Activated T-helper 1 cell treated with anti-CD3 and anti-CD28 coated beads, Interleukin-12 subunit alpha, Interleukin-12 subunit beta, Interleukin-2, Interleukin-4 antibody, amounts not matched to agents 30 ng/mL and 10 ng/mL and 1 ng/mL, durations not matched to agents 14 hours and 24 hours and 36 hours (primary cell): ENCODE data around the gene PPIA. TPM values are rescaled to one million over a fixed set of nuclear protein-coding genes. Genes with fewer than 3 reads are reported as not detected.
"Not testable (repeated sequence)": the region's sequence is repeated elsewhere in the genome, so short reads cannot be mapped to it uniquely, and the experiment has no call there.

Experiments used
- DNase-seq: peaks from one replicate; pipeline ENCODE4 v3.0.0; 2021; ENCODE audit warnings: low spot score
- H3K27ac Mint-ChIP-seq: one replicate; pipeline ENCODE4 v1.8.0; 2021; ENCODE audit warnings: mild to moderate bottlenecking, mixed read lengths
- H3K27me3 Mint-ChIP-seq: one replicate; pipeline ENCODE4 v1.8.0; 2022; ENCODE audit warnings: mild to moderate bottlenecking, moderate library complexity, mixed read lengths; ENCODE audit not compliant: insufficient read depth
- H3K36me3 Mint-ChIP-seq: one replicate; pipeline ENCODE4 v1.8.0; 2021; ENCODE audit warnings: low read depth, mixed read lengths
- H3K4me1 Mint-ChIP-seq: one replicate; pipeline ENCODE4 v1.8.0; 2021; ENCODE audit warnings: low read depth, mixed read lengths
- H3K4me3 Mint-ChIP-seq: one replicate; pipeline ENCODE4 v1.8.0; 2021; ENCODE audit warnings: mild to moderate bottlenecking, moderate library complexity, mixed read lengths
- H3K9me3 Mint-ChIP-seq: one replicate; pipeline ENCODE4 v1.8.0; 2021; ENCODE audit warnings: mixed read lengths
- intact Hi-C: fragments of 100-400 bp; cut with micrococcal nuclease; formaldehyde crosslinking; loops from one replicate; pipeline ENCODE4 v1.15.1; 2024
- total RNA-seq: library from RNA; stranded (reverse); gene quantifications from 2 replicates; pipeline ENCODE4 v1.2.3, GENCODE V29; 2022

PPIA gene
- total RNA-seq, 1 donor from 2014 or later: 2,153 TPM

DNA sequence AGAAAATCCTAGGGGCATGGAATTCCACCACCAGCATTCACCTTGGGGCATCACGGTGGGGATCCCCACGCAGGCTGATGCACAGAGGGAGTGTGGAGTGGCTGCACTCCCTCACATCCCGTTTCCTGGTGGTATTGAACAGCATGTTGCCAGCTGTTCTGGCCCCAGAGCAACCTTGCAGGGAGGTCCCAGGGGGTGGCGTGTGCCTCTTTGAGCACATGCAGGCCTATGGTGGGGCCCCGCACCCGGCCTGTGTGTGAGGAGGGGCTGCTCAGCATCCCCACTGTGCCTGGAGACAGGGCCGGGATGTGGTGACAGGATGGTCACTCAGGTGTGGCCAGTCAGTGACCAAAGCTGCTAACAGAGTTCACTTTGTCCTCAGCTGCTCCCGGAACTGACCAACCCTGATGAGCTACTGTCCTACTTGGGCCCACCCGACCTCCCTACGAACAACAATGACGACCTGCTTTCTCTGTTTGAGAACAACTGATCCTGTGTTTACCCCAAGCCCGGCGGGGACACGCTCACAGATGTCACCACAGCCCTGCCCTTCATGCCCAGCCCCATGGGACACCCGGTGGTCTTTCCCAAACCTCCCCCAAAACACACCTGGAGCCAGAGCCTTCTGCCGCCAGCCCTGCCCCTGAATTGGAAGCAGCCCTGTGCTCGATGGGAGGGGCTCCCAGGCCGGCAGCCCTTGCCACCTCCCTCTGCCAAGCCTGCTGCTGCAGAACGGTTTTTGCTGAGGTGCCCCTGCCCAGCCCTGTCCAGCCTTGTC lies 29.2 kb upstream of the PPIA start:
- no peaks in the 10 kb centered on the region for H3K27me3 Mint-ChIP-seq
- H3K4me3 Mint-ChIP-seq: no peak overlapping the region
- intact Hi-C loops: no loop called here
- no peaks in the 10 kb centered on the region for H3K9me3 Mint-ChIP-seq
- peaks cover 45% of the 10 kb centered on the region for H3K36me3 Mint-ChIP-seq
- peaks cover 39% of the 10 kb centered on the region for H3K4me1 Mint-ChIP-seq
- no peak overlapping the region for H3K27ac Mint-ChIP-seq
- no peak for DNase-seq

DNA sequence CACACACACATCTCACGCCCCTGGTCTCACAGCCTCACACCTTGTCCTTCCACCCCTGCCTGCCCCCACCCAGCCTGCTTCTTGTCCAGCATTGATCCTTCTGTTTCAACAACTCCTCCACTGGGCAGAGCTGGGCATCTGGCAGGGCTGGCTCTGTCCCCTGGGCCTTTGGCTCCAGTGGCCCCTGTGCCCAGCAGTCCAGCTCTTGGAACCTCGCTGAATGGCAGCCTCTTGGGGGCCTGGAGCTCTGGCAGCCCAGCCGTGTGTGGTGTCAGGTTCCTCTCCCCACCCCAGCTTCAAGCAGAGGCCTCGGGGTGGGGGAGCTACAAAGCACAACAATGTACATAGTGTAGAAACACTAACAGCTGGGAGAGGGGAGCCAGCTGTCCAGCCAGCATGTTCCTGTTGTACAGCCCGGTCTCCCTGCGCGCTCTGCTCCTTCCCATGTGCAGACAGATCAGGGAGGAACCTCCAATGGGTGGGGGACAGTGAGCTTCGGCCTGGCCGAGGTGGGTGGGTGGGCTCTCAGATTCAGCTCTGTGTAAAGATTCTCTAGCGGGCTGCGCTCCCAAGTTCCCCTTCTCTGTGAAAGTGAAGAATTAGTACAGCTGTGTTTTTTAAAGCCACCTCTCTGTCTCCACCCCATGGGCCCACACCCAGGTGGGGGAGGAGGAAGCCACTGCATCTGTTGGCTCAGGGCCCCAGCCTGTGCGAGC lies 28.4 kb upstream of the PPIA start:
- Mint-ChIP-seq H3K4me3 (no peak overlapping the region), H3K27ac (peak overlapping the region; percentile 40), H3K27me3 (no peaks in the 10 kb centered on the region), H3K36me3 (peaks cover 41% of the 10 kb centered on the region), H3K9me3 (no peaks in the 10 kb centered on the region), H3K4me1 (peaks cover 39% of the 10 kb centered on the region)
- intact Hi-C loops: no loop called here
- no peak for DNase-seq

DNA sequence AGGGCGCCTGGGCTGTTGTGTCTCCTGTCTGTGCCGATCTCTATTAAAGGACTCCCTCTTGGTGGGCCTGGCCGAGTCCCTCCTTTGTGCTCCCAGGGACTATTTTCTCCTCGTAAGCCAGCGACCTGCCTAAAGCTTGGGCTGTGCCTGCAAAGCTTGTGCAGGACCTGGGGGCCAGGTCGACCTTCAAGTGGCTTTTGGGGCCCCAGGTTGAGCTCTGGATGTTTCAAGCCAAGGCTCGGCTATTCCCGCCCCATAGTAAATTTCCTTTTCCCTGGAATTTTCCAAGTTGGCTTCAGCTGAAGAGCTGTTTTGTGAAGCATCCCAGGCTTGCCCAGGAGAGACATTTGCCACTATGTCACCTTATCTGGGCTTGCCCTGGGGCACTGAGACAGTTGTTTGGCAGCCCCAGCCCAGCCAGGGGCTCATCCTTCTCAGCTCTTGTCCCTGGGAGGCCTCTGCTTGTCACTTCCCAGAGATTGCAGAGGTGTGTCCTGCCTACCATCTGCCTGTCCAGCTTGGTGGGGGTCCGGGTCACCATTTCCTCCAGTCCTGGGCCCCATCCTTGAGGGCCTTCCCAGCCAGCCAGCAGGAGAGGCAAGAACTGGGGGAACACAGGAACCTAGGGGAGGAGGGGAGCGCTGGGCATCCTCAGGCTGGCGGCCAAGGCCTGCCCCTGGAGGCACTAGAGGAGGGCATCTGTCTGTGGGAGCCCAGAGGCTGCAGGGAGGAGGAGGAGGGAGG lies 27.7 kb upstream of the PPIA start:
- intact Hi-C loops: no loop called here
- no peak for DNase-seq
- Mint-ChIP-seq H3K27me3 (no peaks in the 10 kb centered on the region), H3K4me1 (peaks cover 39% of the 10 kb centered on the region), H3K27ac (peak overlapping the region; percentile 40), H3K9me3 (no peaks in the 10 kb centered on the region), H3K4me3 (no peak overlapping the region), H3K36me3 (peaks cover 36% of the 10 kb centered on the region)

DNA sequence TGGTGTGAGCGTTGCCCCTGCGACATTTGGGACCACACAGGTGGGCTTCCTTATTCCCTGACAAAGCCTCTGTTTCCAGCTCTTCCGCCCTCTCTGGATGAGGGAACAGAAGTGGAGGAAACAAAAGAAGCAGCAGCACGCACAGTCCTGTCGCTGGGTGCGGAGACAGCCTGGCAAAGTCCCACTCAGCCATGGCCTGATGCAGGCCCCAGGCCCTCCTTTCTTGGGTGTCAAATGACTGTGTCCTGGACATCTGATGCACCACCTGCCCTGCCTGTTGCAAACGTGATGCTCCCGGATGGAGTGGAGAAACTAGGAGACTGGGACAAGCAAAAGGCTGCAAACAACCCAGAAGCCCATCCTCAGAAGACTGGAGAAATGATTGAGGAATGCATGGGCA lies 27.1 kb upstream of the PPIA start:
- H3K27ac Mint-ChIP-seq: peak overlapping the region; percentile 37
- intact Hi-C loops: no loop called here
- no peaks in the 10 kb centered on the region for H3K27me3 Mint-ChIP-seq
- no peaks in the 10 kb centered on the region for H3K9me3 Mint-ChIP-seq
- H3K36me3 Mint-ChIP-seq: peaks cover 33% of the 10 kb centered on the region
- peaks cover 39% of the 10 kb centered on the region for H3K4me1 Mint-ChIP-seq
- DNase-seq: no peak
- H3K4me3 Mint-ChIP-seq: peak overlapping the region; percentile 0

DNA sequence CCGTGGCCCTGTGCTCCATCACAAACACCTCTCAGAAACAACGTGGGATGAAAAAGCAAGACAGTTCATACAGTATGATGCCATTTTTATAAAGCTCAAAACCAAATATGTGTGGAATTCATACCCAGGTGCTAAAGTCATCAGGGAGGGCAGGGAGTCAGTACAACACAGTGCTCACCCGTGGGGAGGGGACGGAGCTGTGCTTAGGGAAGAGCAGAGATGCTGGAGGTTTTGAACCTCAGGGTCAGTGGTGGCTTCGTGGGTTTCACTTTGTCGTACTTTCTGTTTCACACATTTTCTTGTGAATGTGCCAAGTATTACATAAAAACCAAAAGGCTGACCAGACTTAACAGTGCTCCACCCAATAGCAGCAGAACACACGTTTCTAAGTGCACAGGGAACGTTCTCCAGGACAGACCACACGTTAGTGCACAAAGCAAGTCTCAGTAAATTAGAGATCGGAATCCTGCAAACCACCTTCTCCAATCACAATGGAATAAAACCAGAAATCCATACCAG lies 26.6 kb upstream of the PPIA start:
- Mint-ChIP-seq H3K36me3 (peaks cover 30% of the 10 kb centered on the region), H3K4me3 (peak overlapping the region; percentile 0), H3K27ac (peak overlapping the region; percentile 37), H3K4me1 (peaks cover 39% of the 10 kb centered on the region), H3K9me3 (no peaks in the 10 kb centered on the region), H3K27me3 (no peaks in the 10 kb centered on the region)
- intact Hi-C loops: no loop called here
- DNase-seq: peak; percentile 24

DNA sequence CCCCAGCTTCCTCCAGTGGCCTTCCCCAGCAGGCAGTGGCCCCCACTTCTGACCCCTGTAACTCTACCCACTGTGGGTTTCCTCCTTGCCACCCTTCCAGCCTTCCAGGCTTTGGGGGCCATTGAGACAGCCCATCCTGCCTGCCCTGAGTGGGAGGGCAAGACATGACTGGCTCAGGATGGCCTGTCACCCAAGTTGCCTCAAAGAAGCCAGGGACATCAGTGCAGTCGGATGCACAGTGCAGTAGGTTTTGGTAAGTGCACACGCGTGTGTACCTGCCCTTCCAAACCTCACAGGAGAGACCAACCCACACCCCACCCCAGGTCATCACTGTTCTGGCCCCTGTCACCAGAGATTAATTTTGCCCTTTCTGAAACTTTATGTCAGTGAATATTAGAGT lies 25.1 kb upstream of the PPIA start:
- intact Hi-C loops: no loop called here
- no peak for DNase-seq
- no peaks in the 10 kb centered on the region for H3K27me3 Mint-ChIP-seq
- H3K4me3 Mint-ChIP-seq: no peak overlapping the region
- H3K36me3 Mint-ChIP-seq: peaks cover 27% of the 10 kb centered on the region
- H3K9me3 Mint-ChIP-seq: no peaks in the 10 kb centered on the region
- no peak overlapping the region for H3K27ac Mint-ChIP-seq
- H3K4me1 Mint-ChIP-seq: peaks cover 39% of the 10 kb centered on the region

DNA sequence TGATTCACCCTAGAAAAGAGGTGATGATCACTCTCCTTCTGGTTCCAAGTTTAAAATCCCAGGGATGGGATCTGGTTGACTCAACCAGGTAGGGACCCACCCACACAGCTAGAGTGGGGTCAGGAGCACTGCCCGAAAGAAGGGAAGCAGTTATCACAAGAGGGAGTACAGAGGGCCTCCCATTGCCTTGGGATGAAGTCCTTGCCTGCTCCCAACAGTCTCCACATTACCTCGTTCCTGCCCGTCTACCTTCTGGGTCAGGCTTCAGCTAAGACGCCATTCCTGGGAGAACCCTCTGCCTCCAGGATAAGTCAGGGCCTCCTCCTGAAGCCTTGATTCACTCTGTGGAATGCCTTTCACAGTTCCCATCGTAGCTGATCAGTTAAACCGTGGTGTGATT lies 24.0 kb upstream of the PPIA start:
- no peaks in the 10 kb centered on the region for H3K27me3 Mint-ChIP-seq
- no peak overlapping the region for H3K27ac Mint-ChIP-seq
- intact Hi-C loops: no loop called here
- no peak overlapping the region for H3K4me3 Mint-ChIP-seq
- H3K4me1 Mint-ChIP-seq: peaks cover 39% of the 10 kb centered on the region
- no peaks in the 10 kb centered on the region for H3K9me3 Mint-ChIP-seq
- DNase-seq: no peak
- peaks cover 21% of the 10 kb centered on the region for H3K36me3 Mint-ChIP-seq

DNA sequence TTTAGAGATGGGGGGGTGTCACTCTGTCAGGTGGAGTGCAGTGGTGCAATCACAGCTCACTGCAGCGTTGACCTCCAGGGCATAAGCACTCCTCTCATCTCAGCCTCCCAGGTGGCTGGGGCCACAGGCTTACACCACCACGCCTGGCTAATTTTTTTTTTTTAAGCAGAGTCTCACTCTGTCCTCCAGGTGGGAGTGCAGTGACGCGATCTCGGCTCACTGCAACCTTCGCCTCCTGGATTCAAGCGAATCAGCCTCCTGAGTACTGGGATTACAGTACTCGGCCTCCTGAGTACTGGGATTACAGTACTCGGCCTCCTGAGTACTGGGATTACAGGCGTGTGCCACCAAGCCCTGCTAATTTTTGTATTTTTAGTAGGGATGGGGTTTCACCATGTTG lies 23.6 kb upstream of the PPIA start:
- Mint-ChIP-seq H3K4me1 (peaks cover 34% of the 10 kb centered on the region), H3K4me3 (no peak overlapping the region), H3K27me3 (peaks cover 3% of the 10 kb centered on the region), H3K27ac (no peak overlapping the region), H3K36me3 (peaks cover 17% of the 10 kb centered on the region), H3K9me3 (no peaks in the 10 kb centered on the region)
- intact Hi-C loops: no loop called here
- no peak for DNase-seq

DNA sequence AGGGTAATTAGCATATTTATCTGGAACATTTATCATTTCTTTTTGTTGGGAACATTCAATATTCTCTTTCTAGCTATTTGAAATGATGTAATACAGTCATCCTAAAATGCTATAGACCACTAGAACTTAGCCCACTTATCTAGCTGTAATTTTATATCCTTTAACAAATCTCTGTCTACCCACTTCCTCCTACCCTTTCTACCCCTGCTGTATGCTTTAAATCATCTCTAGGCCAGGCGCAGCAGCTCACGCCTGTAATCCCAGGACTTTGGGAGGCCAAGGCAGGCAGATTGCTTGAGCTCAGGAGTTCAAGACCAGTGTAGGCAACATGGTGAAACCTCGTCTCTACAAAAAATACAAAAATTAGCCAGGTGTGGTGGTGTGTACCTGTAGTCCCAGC lies 22.0 kb upstream of the PPIA start:
- H3K27ac Mint-ChIP-seq, intact Hi-C loops, DNase-seq, H3K9me3 Mint-ChIP-seq, H3K27me3 Mint-ChIP-seq, H3K4me3 Mint-ChIP-seq, H3K36me3 Mint-ChIP-seq: not testable (repeated sequence)
- peaks cover 18% of the 10 kb centered on the region for H3K4me1 Mint-ChIP-seq

DNA sequence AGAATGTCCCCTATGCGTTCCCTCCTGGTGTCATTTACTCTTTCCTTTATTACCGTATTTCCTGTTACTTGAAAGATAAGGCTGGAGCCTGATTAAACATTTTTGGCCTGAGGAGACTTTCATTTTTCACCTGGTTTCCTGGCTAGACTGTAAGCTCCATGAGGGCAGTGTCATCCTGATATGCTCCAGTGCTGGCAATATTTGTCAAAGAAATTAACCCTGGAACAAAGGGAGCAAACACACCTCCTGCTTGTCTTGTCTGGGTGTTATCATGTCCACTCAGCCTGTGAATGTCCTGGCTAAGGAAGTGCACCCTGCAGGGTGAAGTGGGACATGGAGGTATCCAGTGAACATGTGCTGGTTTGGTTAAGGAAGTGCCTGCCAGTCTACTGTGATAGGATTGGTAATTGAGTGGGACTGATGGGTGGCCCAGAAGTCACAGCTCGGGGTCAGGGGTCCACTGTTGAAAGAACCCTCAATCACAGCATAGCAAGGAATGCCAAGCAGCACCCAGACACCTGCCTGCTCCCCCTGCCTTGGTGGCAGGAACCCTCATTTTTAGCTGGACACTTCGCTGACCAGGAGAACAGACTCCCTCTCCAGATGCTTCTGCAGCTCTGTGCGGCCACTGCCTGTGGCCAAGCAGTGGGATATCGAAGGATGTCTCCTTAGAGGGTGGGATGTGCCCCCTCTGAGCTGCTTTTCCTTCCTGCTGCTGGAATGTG lies 20.9 kb upstream of the PPIA start:
- Mint-ChIP-seq H3K27me3 (peaks cover 5% of the 10 kb centered on the region), H3K4me3 (no peak overlapping the region), H3K4me1 (peaks cover 10% of the 10 kb centered on the region), H3K27ac (no peak overlapping the region), H3K36me3 (no peaks in the 10 kb centered on the region), H3K9me3 (no peaks in the 10 kb centered on the region)
- intact Hi-C loops: no loop called here
- no peak for DNase-seq

DNA sequence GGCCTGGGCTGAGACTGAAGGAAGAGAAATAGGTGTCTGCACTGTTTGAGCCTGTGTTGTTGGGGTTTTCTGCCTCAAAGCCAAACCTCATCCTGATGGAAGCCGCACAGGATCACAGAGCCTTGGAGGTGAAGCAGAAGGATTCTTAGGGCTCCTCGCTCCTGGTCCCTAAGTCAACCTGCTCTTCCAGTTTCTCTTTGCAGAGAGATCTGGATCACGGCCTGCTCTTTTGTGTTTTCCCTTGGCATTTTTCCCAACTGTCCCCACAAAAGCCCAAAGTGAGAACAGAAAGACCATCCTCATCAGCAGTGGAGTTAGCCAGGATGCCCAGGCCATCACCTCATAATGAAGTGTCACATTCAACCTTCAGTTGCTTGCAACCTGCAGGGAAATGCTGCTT lies 20.3 kb upstream of the PPIA start:
- Mint-ChIP-seq H3K27ac (no peak overlapping the region), H3K9me3 (no peaks in the 10 kb centered on the region), H3K27me3 (peaks cover 5% of the 10 kb centered on the region), H3K4me3 (no peak overlapping the region), H3K4me1 (peaks cover 4% of the 10 kb centered on the region), H3K36me3 (no peaks in the 10 kb centered on the region)
- intact Hi-C loops: no loop called here
- DNase-seq: no peak

DNA sequence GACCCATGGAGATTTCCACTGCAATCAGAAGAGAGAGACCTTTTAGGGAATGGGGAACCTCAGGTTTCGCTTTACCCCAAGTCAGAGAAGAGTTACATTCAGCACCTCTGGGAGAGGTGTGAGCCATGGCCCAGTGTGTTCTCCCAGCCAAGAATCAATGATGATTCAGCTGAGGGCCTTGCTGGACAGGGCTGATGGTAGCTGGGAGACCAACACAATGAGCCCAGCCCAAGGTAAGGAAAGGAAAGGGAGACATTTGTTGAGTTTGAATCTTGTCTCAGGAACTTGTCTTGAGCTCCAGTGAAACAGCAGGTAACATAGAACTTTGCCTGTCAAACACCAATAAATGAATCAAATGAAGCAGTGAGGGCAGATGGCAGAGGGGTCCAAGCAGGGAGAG lies 14.0 kb upstream of the PPIA start:
- H3K4me1 Mint-ChIP-seq: no peaks in the 10 kb centered on the region
- H3K9me3 Mint-ChIP-seq: peaks cover 18% of the 10 kb centered on the region
- H3K27me3 Mint-ChIP-seq: peaks cover 7% of the 10 kb centered on the region
- no peak overlapping the region for H3K4me3 Mint-ChIP-seq
- H3K27ac Mint-ChIP-seq: no peak overlapping the region
- DNase-seq: no peak
- H3K36me3 Mint-ChIP-seq: peaks cover 5% of the 10 kb centered on the region
- intact Hi-C loops: no loop called here
